Keratinocyte (primary cell): Measurements from ENCODE around the gene HLF. TPM values are rescaled to one million over a fixed set of nuclear protein-coding genes. Genes with fewer than 3 reads are reported as not detected.

Experiments
- DNase-seq: peaks from one replicate; pipeline ENCODE4 v3.0.0-alpha.2; 2011; ENCODE audit warnings: low read depth, missing footprints, low spot score
- FAIRE-seq: peaks from 2 replicates; lab custom pipeline; 2011; peaks lifted over from hg19 to GRCh38; lab: Jason Lieb, UNC
- H2AFZ ChIP-seq: 2 replicates; pipeline ENCODE4 v1.6.0; 2012; ENCODE audit warnings: low read length, control low read depth, inconsistent platforms; ENCODE audit not compliant: control insufficient read depth
- H3K27ac ChIP-seq: 2 replicates; pipeline ENCODE4 v1.5.1; 2011; ENCODE audit warnings: low read length; ENCODE audit not compliant: control insufficient read depth, insufficient read depth
- H3K27me3 ChIP-seq: 3 replicates; pipeline ENCODE4 v1.6.0; 2011; ENCODE audit warnings: low read length; ENCODE audit not compliant: control insufficient read depth, insufficient read depth; ENCODE audit errors: extremely low read depth
- H3K36me3 ChIP-seq, 2 experiments: 2 replicates in 1 of 2; 3 replicates in 1 of 2; pipeline ENCODE4 v1.5.1; 2011; ENCODE audit warnings: low read length in 2 of 2, mild to moderate bottlenecking in 1 of 2; ENCODE audit not compliant: control insufficient read depth in 2 of 2, insufficient read depth in 2 of 2; ENCODE audit errors: extremely low read depth in 1 of 2
- H3K4me1 ChIP-seq: 3 replicates; pipeline ENCODE4 v1.5.1; 2011; ENCODE audit warnings: low read length; ENCODE audit not compliant: control insufficient read depth, insufficient read depth; ENCODE audit errors: extremely low read depth
- H3K4me2 ChIP-seq: 3 replicates; pipeline ENCODE4 v1.6.0; 2011; ENCODE audit warnings: low read depth, low read length; ENCODE audit not compliant: control insufficient read depth, insufficient read depth; ENCODE audit errors: extremely low read depth
- H3K4me3 ChIP-seq, 3 experiments: fragments of 200-600 bp in 1 of 3; sonication (generic) in 1 of 3; 2 replicates in 2 of 3; 3 replicates in 1 of 3; pipeline ENCODE4 v1.5.1; 2011 to 2016; ENCODE audit warnings: low read length in 3 of 3, mild to moderate bottlenecking in 3 of 3, control low read depth in 2 of 3, inconsistent platforms in 1 of 3, low read depth in 1 of 3, mixed read lengths in 1 of 3, mixed run types in 1 of 3, moderate library complexity in 1 of 3; ENCODE audit not compliant: control insufficient read depth in 2 of 3, insufficient read depth in 2 of 3; ENCODE audit errors: extremely low read depth in 1 of 3
- H3K79me2 ChIP-seq: 2 replicates; pipeline ENCODE4 v1.6.0; 2012; ENCODE audit warnings: low read length; ENCODE audit not compliant: control insufficient read depth, insufficient read depth
- H3K9ac ChIP-seq: 3 replicates; pipeline ENCODE4 v1.6.0; 2011; ENCODE audit warnings: low read length; ENCODE audit not compliant: control insufficient read depth, insufficient read depth; ENCODE audit errors: extremely low read depth
- H3K9me1 ChIP-seq: 3 replicates; pipeline ENCODE4 v1.6.0; 2011; ENCODE audit warnings: low read length; ENCODE audit not compliant: control insufficient read depth, insufficient read depth; ENCODE audit errors: extremely low read depth
- H3K9me3 ChIP-seq: 2 replicates; pipeline ENCODE4 v1.5.1; 2012; ENCODE audit warnings: low read depth, low read length; ENCODE audit not compliant: control insufficient read depth
- H4K20me1 ChIP-seq: 3 replicates; pipeline ENCODE4 v1.6.0; 2011; ENCODE audit warnings: low read length; ENCODE audit not compliant: control insufficient read depth, insufficient read depth; ENCODE audit errors: extremely low read depth
- EZH2 ChIP-seq: IDR thresholded peaks from one replicate; pipeline ENCODE4 v1.6.1; 2012; ENCODE audit warnings: inconsistent platforms, mild to moderate bottlenecking, low read length, moderate library complexity
- dilution Hi-C: fragments of 300-500 bp; cut with MboI; formaldehyde crosslinking; loops from one replicate; pipeline ENCODE4 v1.7.0; 2020; ENCODE audit warnings: low sequenced_read_pairs; ENCODE audit not compliant: extremely low pct_ligation_motif_present
- polyA plus RNA-seq, 5 experiments: library from polyadenylated mRNA; depleted of rRNA in 3 of 5; stranded (reverse) in 3 of 5; stranded (forward) in 1 of 5; unstranded in 1 of 5; fragments of >200 nt; gene quantifications; 1 replicate in 1 of 5; 2 replicates in 3 of 5; 3 replicates in 1 of 5; pipeline versions ENCODE4 v1.2.1 to v1.2.3, GENCODE V29; 2011 to 2012; ENCODE audit warnings: missing spikeins in 2 of 5, low read depth in 1 of 5, low replicate concordance in 1 of 5
- TF ChIP-seq, protein P1 (sequence below), 3 experiments: IDR thresholded peaks in 1 of 3; conservative IDR thresholded peaks in 1 of 3; optimal IDR thresholded peaks in 1 of 3; 2 replicates in 2 of 3; 3 replicates in 1 of 3; pipeline versions ENCODE3 to v1.5.1; 2011; ENCODE audit warnings: low read length in 3 of 3, mild to moderate bottlenecking in 3 of 3, moderate library complexity in 2 of 3, control low read depth in 1 of 3, inconsistent platforms in 1 of 3; ENCODE audit not compliant: insufficient read depth in 2 of 3; ENCODE audit errors: extremely low read depth in 1 of 3

The HLF gene
- polyA plus RNA-seq, 1 donor (not counting 4 experiments of a cell fraction or from before 2014, with no cell fraction given): 0.21 TPM

DNA sequence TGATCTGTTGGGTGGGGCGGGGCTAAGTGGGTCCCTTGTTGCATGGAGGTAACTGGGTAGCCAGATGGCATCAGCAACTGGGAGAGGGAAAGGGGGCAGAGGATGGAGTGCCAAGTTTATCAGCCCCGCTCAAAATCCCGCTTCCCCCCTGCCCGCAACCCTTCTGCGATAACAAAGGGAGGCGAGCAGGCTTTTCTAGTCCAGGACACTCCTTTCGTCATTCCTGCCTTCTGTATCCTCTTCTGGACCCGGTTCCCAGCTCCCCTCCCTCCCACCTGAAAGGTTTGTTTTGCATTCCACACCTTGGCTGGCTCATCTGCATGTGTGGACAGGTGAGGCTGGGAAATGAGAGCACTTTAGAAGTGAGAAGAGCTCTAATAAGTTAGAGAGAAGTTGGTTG is 53.3 kb downstream of the HLF start:
- Histone ChIP-seq H3K27ac (no peak overlapping the region), H3K9me1 (no peaks in the 10 kb centered on the region), H4K20me1 (no peaks in the 10 kb centered on the region), H3K4me3 (peak overlapping the region in 1 of 3 experiments; percentile 23), H3K9ac (no peak overlapping the region), H3K27me3 (no peaks in the 10 kb centered on the region), H3K9me3 (no peaks in the 10 kb centered on the region), H2AFZ (peak overlapping the region; percentile 1), H3K79me2 (no peaks in the 10 kb centered on the region), H3K36me3 (no peaks in the 10 kb centered on the region), H3K4me1 (peaks cover 32% of the 10 kb centered on the region), H3K4me2 (peak overlapping the region; percentile 42)
- peak; percentile 72 for FAIRE-seq
- dilution Hi-C loops: no loop called here
- TF ChIP-seq, protein P1, sequence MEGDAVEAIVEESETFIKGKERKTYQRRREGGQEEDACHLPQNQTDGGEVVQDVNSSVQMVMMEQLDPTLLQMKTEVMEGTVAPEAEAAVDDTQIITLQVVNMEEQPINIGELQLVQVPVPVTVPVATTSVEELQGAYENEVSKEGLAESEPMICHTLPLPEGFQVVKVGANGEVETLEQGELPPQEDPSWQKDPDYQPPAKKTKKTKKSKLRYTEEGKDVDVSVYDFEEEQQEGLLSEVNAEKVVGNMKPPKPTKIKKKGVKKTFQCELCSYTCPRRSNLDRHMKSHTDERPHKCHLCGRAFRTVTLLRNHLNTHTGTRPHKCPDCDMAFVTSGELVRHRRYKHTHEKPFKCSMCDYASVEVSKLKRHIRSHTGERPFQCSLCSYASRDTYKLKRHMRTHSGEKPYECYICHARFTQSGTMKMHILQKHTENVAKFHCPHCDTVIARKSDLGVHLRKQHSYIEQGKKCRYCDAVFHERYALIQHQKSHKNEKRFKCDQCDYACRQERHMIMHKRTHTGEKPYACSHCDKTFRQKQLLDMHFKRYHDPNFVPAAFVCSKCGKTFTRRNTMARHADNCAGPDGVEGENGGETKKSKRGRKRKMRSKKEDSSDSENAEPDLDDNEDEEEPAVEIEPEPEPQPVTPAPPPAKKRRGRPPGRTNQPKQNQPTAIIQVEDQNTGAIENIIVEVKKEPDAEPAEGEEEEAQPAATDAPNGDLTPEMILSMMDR (optimal IDR thresholded peaks at IDR 0.05 in 1 of 3, IDR thresholded peaks at IDR 0.05 in 1 of 3, conservative IDR thresholded peaks at IDR 0.05 in 1 of 3; ENCODE audit: extremely low read depth in 1 of 3, insufficient read depth in 2 of 3, low read length in 3 of 3): no peak
- TF ChIP-seq EZH2: no peak
- no peak for DNase-seq

DNA sequence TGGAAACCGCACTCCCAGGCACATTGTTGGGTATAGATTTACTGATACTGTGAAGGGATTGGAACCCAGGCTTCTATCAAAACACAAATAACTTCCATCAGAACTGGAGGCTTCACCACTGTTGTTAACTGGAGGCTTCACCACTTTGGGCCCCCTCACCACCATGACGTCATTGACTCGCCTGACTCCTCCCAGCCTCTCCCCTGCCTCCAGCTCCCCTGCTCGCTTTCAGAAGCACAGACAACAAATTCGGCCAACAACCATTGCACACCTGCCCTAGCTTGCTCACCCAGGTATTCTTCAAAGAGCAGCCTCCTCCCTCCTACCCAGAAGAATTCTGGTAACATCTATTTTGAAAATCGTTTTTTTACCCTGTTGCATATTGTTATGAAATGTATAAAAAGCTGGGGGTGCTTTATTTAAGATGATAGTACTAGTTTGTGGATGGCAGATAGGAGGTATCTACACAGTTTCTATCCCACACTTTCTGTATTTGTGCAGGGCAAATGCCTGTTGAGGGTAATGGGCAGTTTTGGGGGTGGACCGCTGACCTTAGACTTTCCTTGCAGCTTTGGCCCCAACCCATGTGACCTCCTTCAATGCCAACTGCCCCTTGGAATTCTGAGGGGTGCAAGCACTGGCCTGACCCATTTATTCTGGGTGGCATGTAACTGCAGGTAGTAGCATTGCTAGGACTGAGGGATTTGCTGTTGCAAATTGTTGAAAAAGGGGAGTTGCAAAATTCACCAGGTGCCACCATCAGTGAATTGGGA is 54.1 kb downstream of the HLF start:
- no peak overlapping the region for H3K9ac ChIP-seq
- H3K4me1 ChIP-seq: peaks cover 32% of the 10 kb centered on the region
- DNase-seq (no peak), FAIRE-seq (peak; percentile 34)
- H3K27me3 ChIP-seq: no peaks in the 10 kb centered on the region
- H3K4me3 ChIP-seq: no peak overlapping the region
- H3K36me3 ChIP-seq: no peaks in the 10 kb centered on the region
- no peaks in the 10 kb centered on the region for H4K20me1 ChIP-seq
- H3K9me1 ChIP-seq: no peaks in the 10 kb centered on the region
- H2AFZ ChIP-seq: peak overlapping the region; percentile 1
- H3K9me3 ChIP-seq: no peaks in the 10 kb centered on the region
- dilution Hi-C loops: no loop called here
- H3K79me2 ChIP-seq: no peaks in the 10 kb centered on the region
- peak overlapping the region; percentile 42 for H3K4me2 ChIP-seq
- no peak overlapping the region for H3K27ac ChIP-seq
- TF ChIP-seq, protein P1 (optimal IDR thresholded peaks at IDR 0.05 in 1 of 3, IDR thresholded peaks at IDR 0.05 in 1 of 3, conservative IDR thresholded peaks at IDR 0.05 in 1 of 3; ENCODE audit: extremely low read depth in 1 of 3, insufficient read depth in 2 of 3, low read length in 3 of 3): no peak
- no peak for TF ChIP-seq EZH2
